Dedifferentiated amniotic fluid mesenchymal stem cell (primary cell): ENCODE results near the gene SYT11.
"Not testable (repeated sequence)": the region's sequence is repeated elsewhere in the genome, so short reads cannot be mapped to it uniquely, and the experiment has no call there.

Experiments
- DNase-seq: peaks from one replicate; pipeline ENCODE4 v3.0.0-alpha.2; 2016; ENCODE audit errors: extremely low spot score

Gene SYT11

GRCh38 chr1:155859234-155859829, at the start of gene SYT11:
Gene SYT11, plus strand, starts transcription at chr1:155859567. Its CDS starts 195 bp downstream, at chr1:155859762.
- DNase-seq = peak; percentile 95

GRCh38 chr1:155812878-155813277, 46.5 kb upstream of the SYT11 start:
- DNase-seq = no peak

- no peak for DNase-seq
Measured at GRCh38 chr1:155813672-155814071, 45.7 kb upstream of the SYT11 start.

- DNase-seq = no peak
Measured at GRCh38 chr1:155816351-155816750, 43.0 kb upstream of the SYT11 start.

- no peak for DNase-seq
Measured at GRCh38 chr1:155827450-155827849, 31.9 kb upstream of the SYT11 start.

- no peak for DNase-seq
Measured at GRCh38 chr1:155831279-155831976, 27.9 kb upstream of the SYT11 start.

GRCh38 chr1:155833665-155834295, 25.6 kb upstream of the SYT11 start:
- no peak for DNase-seq

GRCh38 chr1:155834296-155834926, 25.0 kb upstream of the SYT11 start:
- DNase-seq = peak; percentile 44

- not testable (repeated sequence) for DNase-seq
Measured at GRCh38 chr1:155834927-155835399, 24.4 kb upstream of the SYT11 start.

GRCh38 chr1:155835548-155835947, 23.8 kb upstream of the SYT11 start:
- DNase-seq = no peak

GRCh38 chr1:155840386-155840785, 19.0 kb upstream of the SYT11 start:
- no peak for DNase-seq

- no peak for DNase-seq
Measured at GRCh38 chr1:155844860-155845421, 14.4 kb upstream of the SYT11 start.

- DNase-seq = no peak
Measured at GRCh38 chr1:155847823-155848529, 11.4 kb upstream of the SYT11 start.

GRCh38 chr1:155850345-155850744, 9.0 kb upstream of the SYT11 start:
- no peak for DNase-seq

- DNase-seq = no peak
Measured at GRCh38 chr1:155856257-155856974, 3.0 kb upstream of the SYT11 start.

GRCh38 chr1:155856975-155857930, 2.1 kb upstream of the SYT11 start, which contains the start of gene GON4L:
Gene GON4L, minus strand, starts transcription at chr1:155857214. Its CDS starts 3,434 bp downstream, at chr1:155853780.
- DNase-seq = peak; percentile 93

GRCh38 chr1:155858800-155859233, 550 bp upstream of the SYT11 start:
- DNase-seq = peak; percentile 26

GRCh38 chr1:155859881-155860871, 809 bp downstream of the SYT11 start:
- peak; percentile 78 for DNase-seq
